G401 (cell line): Measurements from ENCODE around the gene NT5DC3. TPM values are rescaled to one million over a fixed set of nuclear protein-coding genes. Genes with fewer than 3 reads are reported as not detected.

Experiments used
- DNase-seq: peaks from one replicate; pipeline ENCODE4 v3.0.0-alpha.2; 2015; ENCODE audit warnings: low spot score
- in situ Hi-C: cut with HindIII; loops from 2 replicates; pipeline ENCODE4 v1.10.0; 2016; ENCODE audit warnings: low sequenced_read_pairs, mixed read lengths
- total RNA-seq: library from RNA; depleted of rRNA; stranded (reverse); fragments of >200 nt; shearing (Covaris generic); gene quantifications from 2 replicates; pipeline ENCODE4 v1.2.3, GENCODE V29; 2014

Gene NT5DC3
- total RNA-seq, 1 experiment from 2014 or later: 7.6 TPM

GRCh38 chr12:103794309-103795213, 46.5 kb downstream of the NT5DC3 start:
- in situ Hi-C loops: no loop called here
- no peak for DNase-seq

GRCh38 chr12:103793512-103794045, 47.5 kb downstream of the NT5DC3 start:
- in situ Hi-C loops: no loop called here
- no peak for DNase-seq

DNA sequence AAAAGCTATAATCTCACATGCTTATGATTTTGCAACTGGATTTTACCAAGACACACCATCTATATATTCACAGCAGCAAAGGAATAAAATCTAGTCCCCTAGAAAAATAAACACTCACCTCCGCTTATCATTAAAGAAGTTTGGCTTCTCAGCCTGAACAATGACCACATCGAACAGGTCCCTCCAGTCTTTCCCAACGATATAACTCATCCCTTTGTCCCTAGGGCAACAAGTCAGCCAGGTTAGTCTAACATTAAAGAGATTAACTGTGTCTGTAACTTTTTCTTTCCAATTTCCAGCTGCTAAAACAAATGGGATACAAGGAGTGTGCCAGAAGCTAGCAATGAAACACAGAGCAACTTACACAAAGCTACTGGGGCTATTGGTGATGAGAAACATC, 48.0 kb downstream of the NT5DC3 start:
- in situ Hi-C loops: no loop called here
- no peak for DNase-seq

GRCh38 chr12:103791350-103791920, 49.6 kb downstream of the NT5DC3 start:
- DNase-seq: no peak
- in situ Hi-C loops: no loop called here

DNA sequence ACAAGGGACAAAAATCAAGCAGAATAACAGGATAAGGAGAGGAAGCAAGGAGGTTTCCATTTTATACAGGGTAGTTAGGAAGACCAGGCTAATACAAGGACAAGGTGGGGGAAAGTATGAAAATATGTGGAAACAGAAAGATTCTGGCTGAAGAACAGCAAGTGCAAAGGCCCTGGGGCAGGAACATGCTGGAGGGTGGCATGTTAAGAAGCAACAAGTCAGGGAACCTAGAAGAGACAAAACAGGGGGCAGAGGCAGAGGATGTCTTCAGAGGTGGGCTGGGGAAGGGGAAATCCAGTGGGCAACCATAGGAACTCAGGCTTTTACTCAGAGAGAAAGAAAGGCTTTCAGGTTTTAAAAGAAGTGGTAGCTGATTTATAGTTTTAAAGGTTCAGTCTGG, 54.8 kb downstream of the NT5DC3 start:
- in situ Hi-C loops: no loop called here
- no peak for DNase-seq

GRCh38 chr12:103785243-103786031, 55.6 kb downstream of the NT5DC3 start:
- in situ Hi-C loops: no loop called here

DNA sequence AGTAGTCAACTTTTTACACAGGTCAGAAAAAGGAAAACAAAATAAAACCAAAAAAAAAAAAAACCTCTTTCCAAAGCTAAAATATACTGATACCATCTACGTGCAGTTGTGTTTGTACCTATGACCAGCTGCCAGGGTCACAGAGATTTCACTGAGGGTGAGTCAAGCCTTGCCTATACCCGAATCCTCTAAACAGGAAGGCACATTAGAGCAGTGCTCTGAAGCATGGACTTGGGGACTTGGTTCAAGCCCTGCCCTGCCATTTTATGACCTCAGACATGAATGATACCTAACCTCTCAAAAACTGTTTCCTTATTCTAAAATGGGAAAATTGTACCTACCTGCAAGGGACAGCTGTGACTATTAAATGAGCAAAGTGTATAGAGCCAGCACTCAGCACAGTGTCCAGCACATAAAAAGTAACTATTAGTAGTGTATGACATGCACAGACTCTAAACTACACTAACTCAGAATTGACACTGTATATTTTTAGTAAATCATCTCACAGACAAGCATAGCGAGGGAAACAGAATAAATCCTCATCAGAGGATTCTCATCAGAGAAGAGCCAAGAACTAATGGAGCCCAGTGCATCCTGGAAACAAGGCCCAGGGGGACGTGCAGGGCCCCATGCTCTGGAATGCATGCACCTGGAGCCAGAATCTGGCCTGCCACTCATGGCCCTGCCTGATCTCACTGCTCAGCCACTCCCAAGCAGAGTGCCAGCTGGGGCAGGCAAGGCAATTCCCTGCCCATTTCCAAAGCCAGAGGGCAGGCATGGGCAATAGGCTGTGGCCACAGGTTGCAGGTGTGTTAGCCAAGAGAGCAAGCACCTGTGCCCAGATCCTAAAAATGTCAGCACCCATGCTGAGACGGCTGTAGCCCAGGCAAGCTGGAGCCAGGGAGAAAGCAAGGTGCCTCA, 57.0 kb downstream of the NT5DC3 start:
- DNase-seq: peak; percentile 37
- in situ Hi-C loops: no loop called here

More at GRCh38 chr12:103785243-103786031, 55.6 kb downstream of the NT5DC3 start:
- no peak for DNase-seq

DNA sequence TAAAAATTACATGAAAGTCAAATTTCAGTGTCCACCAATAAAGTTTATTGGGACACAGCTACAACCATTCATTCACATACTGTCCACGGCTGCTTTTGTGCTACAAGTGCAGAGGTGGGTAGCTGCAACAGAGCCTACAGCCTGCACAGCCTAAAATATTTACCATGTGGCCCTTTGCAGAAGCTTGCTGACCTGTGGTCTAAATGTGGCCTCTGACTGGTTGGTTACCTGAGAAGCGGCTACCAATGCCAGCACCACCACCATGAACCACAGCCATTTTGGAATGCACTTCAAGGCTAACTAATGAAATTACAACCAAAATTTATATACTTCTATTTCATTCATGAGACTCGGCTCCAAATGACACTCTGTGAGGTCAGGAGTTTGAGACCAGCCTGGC, 58.6 kb downstream of the NT5DC3 start:
- in situ Hi-C loops: no loop called here

GRCh38 chr12:103780992-103781391, 60.0 kb downstream of the NT5DC3 start:
- in situ Hi-C loops: no loop called here
- no peak for DNase-seq

More for the DNA sequence above, 58.6 kb downstream of the NT5DC3 start:
- no peak for DNase-seq

DNA sequence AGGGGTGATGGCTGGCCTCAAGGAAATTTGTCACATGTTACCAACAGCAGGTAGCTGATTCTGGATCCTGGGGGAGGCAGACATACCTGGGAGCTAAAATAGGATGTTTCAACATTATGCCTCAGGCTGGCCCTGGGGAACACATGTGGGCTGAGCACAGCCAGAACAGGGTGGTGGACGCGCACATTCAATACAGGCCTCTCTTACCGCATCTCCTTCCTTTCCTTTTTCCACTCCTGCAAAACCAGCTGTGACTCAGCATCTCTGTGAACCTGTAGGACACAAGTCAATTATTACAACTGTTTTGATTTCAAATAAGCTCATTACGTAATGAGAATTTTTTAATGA, 61.0 kb downstream of the NT5DC3 start:
- DNase-seq: no peak
- in situ Hi-C loops: no loop called here

GRCh38 chr12:103779410-103780092, 61.5 kb downstream of the NT5DC3 start:
- in situ Hi-C loops: no loop called here
- no peak for DNase-seq

- in situ Hi-C loops: no loop called here
- no peak for DNase-seq
These were observed 62.3 kb downstream of the NT5DC3 start for GRCh38 chr12:103778781-103779180.

DNA sequence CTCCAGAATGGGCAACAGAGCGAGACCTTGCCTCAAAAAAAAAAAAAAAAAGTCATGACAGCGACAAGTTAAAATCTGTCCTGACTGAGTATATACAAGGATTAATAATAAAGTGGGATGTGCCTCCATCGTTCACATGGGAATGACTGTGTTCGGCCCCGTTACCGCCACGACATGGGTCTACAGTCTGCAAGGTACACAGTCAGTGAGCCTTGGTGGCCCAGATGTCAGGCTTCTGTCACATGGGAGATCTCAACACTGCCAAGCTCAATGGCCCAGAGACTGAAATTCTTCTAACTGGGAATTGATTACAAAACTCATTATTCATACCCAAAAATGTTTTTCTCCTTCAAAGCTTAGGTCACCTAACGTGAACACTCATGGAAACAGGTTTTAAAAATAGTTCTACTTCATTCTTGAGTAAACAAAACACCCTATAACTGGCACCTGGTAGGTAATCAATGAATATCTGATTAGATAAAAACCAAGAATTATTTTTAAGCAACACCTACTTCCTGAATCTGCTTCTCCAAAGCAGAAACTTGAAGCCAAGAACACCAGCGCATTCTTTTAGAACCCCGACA, 66.0 kb downstream of the NT5DC3 start:
- in situ Hi-C loops: no loop called here
- DNase-seq: no peak

DNA sequence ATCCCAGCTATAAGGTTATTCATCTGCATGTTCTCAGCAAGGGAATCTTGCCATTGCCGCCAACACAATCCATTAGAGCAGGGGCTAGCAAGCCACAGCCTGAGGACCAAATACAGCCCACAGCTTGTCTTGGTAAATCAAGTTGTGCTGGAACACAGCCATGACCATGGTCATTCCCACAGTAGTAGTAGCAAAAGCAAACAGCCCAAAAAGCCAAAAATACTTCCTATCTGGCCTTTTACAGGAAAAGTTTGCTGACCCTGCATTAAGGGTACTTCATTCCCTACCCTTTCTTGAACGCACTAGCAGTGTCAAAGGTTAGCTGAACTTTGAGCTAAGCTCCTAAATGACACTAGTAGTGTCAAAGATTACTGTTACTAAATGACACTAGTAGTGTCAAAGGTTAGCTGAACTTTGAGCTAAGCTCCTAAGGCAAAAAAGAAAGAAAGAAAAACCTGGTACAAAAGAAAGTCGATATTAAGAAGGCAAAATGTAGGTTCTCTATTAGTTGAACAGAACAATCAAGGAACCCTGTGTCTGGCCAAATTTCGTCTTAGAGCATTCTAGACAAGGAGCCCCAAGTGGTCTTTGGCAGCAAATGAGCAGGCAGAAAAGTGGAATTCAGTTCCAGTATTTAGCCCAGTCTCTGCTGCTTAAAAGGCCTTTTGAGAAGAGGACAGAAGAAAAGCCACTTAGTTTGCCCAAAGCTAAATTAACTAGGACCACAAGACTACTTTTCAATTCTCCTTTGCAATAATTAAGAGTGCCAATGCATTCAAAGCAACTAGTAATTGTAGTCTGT, 67.7 kb downstream of the NT5DC3 start:
- in situ Hi-C loops: no loop called here
- DNase-seq: peak; percentile 28

- in situ Hi-C loops: no loop called here
- no peak for DNase-seq
These were observed 68.5 kb downstream of the NT5DC3 start for GRCh38 chr12:103772367-103773108.

DNA sequence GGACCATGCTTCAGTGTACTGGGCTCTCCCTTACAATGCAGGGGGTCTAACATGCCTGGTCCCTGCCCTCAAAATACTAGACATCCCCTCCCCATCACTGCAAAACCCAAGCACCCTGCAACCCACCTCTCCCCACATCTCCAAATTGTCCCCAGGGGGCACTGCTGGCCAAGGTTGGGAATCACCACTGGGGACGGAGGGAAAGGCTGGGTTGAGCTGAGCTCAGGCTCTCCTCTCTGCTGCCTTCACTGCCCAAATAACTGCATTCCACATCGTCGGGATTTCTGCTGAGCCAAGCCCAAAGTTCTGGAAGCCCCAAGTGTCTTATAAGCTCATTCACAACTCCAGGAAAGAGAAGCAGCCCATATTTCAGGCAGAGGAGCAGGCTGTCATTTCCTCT, 69.6 kb downstream of the NT5DC3 start:
- DNase-seq: peak; percentile 13
- in situ Hi-C loops: no loop called here
